IPS-20b (cell line): ENCODE results near the gene ACVR1C.

Source experiments
- H3K27ac ChIP-seq: one replicate; pipeline ENCODE4 v1.5.1; 2013; ENCODE audit warnings: low read length
- H3K27me3 ChIP-seq: 2 replicates; pipeline ENCODE4 v1.6.1; 2013; ENCODE audit warnings: mild to moderate bottlenecking, low read length, inconsistent platforms; ENCODE audit not compliant: insufficient read depth
- H3K36me3 ChIP-seq: 2 replicates; pipeline ENCODE4 v1.6.1; 2013; ENCODE audit warnings: low read depth, mild to moderate bottlenecking, inconsistent platforms, low read length, moderate library complexity; ENCODE audit not compliant: insufficient read depth
- H3K4me1 ChIP-seq: 2 replicates; pipeline ENCODE4 v1.6.1; 2013; ENCODE audit warnings: mild to moderate bottlenecking, control low read depth, inconsistent platforms, low read length, moderate library complexity; ENCODE audit not compliant: insufficient read depth
- H3K4me3 ChIP-seq: 2 replicates; pipeline ENCODE4 v1.5.1; 2013; ENCODE audit warnings: mild to moderate bottlenecking, low read length, inconsistent platforms
- H3K9ac ChIP-seq: 2 replicates; pipeline ENCODE4 v1.6.1; 2013; ENCODE audit warnings: low read depth, mild to moderate bottlenecking, inconsistent platforms, low read length, moderate library complexity
- H3K9me3 ChIP-seq: 2 replicates; pipeline ENCODE4 v1.6.1; 2013; ENCODE audit warnings: mild to moderate bottlenecking, low read depth, low read length, inconsistent platforms; ENCODE audit not compliant: insufficient read depth

Gene ACVR1C

DNA sequence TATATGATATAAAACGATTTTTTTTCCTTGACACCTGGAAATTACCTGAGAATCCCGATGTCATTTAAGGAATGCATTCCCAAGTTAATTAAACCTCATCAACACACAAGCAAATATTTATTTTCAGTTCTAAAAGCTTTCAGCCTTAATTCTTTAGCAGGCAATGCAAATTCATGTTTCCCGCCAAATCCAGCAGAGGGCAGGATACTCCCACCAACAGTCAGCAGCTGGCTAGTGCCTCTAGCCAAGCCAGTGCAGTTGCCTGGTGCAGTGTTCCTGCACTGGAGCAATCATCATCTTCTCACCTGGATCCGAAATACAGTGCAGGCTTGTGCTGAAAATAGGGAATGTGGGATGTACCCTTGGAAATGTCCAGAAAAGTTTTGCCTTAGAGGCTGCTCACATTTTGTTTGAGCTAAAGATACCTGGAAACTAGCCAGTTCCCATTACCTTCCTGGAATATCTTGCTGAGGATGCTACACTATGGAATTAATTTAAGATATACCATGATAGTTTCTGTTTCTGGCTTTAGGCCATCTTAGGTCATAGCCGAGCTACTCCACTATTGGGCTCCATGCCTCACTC, 136.4 kb downstream of the ACVR1C start:
- no peak overlapping the region for H3K27ac ChIP-seq
- no peak overlapping the region for H3K9ac ChIP-seq
- no peaks in the 10 kb centered on the region for H3K9me3 ChIP-seq
- H3K27me3 ChIP-seq, result no peaks in the 10 kb centered on the region
- no peak overlapping the region for H3K4me3 ChIP-seq
- H3K4me1 ChIP-seq, result no peaks in the 10 kb centered on the region
- H3K36me3 ChIP-seq, result no peaks in the 10 kb centered on the region

DNA sequence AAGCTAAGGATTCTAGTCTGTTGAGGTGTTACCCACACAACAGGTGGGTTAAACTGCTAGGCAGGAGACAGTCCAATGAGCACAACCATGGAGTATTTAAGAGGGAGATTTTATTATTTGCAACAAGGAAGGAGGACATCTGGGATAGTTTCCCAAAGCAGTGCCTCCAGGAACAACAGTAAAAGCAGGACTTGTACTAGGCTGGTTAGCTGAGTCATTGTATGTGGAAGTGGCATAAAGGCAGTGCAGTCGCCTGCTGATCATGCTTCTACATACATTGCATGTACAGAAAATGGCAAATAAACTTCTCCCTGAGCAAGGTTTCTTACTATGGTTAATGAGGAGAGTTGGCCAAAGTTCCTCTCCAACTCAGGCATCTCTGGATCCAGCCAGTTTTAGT, 138.7 kb downstream of the ACVR1C start:
- no peak overlapping the region for H3K9ac ChIP-seq
- no peak overlapping the region for H3K27ac ChIP-seq
- no peaks in the 10 kb centered on the region for H3K9me3 ChIP-seq
- no peaks in the 10 kb centered on the region for H3K4me1 ChIP-seq
- no peak overlapping the region for H3K4me3 ChIP-seq
- H3K36me3 ChIP-seq, result no peaks in the 10 kb centered on the region
- H3K27me3 ChIP-seq, result no peaks in the 10 kb centered on the region

DNA sequence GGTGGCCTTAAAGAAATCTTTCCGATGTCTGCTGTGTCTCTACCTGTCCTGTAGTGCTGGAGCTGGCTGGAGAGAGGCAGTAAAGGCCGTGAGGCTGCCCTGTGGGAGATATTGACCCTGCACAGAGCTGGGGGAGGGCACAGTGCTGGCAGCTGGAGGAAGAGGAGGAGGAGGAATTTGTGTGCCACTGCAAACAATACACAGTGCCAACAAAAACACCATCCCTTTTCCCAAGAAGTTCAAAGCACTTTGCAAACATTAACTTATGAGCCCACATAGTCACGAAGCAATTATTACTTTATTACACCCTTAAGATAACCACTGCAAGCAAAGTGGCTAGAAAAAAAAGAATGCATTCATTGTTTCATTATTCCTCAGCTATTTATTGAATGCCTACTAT, 139.8 kb downstream of the ACVR1C start:
- Histone ChIP-seq H3K9ac (no peak overlapping the region), H3K4me1 (no peaks in the 10 kb centered on the region), H3K27me3 (no peaks in the 10 kb centered on the region), H3K9me3 (no peaks in the 10 kb centered on the region), H3K27ac (no peak overlapping the region), H3K36me3 (no peaks in the 10 kb centered on the region), H3K4me3 (no peak overlapping the region)

GRCh38 chr2:157487747-157488146, 140.9 kb downstream of the ACVR1C start:
- no peak overlapping the region for H3K27ac ChIP-seq
- no peaks in the 10 kb centered on the region for H3K27me3 ChIP-seq
- no peak overlapping the region for H3K9ac ChIP-seq
- H3K36me3 ChIP-seq, result no peaks in the 10 kb centered on the region
- no peak overlapping the region for H3K4me3 ChIP-seq
- H3K4me1 ChIP-seq, result no peaks in the 10 kb centered on the region
- no peaks in the 10 kb centered on the region for H3K9me3 ChIP-seq

DNA sequence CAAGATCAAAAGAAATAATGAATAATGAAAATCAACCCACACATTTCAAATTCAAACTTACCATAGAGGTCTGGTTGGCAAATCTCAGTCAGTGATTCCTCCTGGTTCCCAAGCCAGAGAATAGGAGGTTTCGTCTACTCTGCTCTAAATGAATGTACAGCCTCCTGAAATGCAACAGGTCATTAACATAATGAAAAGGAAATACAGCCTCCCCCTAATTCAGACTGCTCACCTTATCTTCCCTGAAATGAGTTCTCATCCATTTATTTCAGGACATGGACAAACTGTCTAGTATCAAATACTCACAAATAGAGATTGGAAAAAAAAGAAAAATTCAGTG, 141.4 kb downstream of the ACVR1C start:
- Histone ChIP-seq H3K27me3 (no peaks in the 10 kb centered on the region), H3K4me1 (no peaks in the 10 kb centered on the region), H3K27ac (no peak overlapping the region), H3K9me3 (no peaks in the 10 kb centered on the region), H3K36me3 (no peaks in the 10 kb centered on the region), H3K9ac (no peak overlapping the region), H3K4me3 (no peak overlapping the region)

GRCh38 chr2:157486596-157487270, 141.9 kb downstream of the ACVR1C start:
- no peak overlapping the region for H3K27ac ChIP-seq
- H3K9ac ChIP-seq, result no peak overlapping the region
- H3K4me1 ChIP-seq, result no peaks in the 10 kb centered on the region
- H3K36me3 ChIP-seq, result no peaks in the 10 kb centered on the region
- H3K9me3 ChIP-seq, result no peaks in the 10 kb centered on the region
- no peak overlapping the region for H3K4me3 ChIP-seq
- H3K27me3 ChIP-seq, result no peaks in the 10 kb centered on the region

- H3K27ac ChIP-seq, result no peak overlapping the region
- no peak overlapping the region for H3K9ac ChIP-seq
- H3K27me3 ChIP-seq, result no peaks in the 10 kb centered on the region
Observed at GRCh38 chr2:157480182-157480961, 148.3 kb downstream of the ACVR1C start.

GRCh38 chr2:157479081-157480027, 149.3 kb downstream of the ACVR1C start:
- Histone ChIP-seq H3K27ac (no peak overlapping the region), H3K27me3 (no peaks in the 10 kb centered on the region), H3K4me3 (no peak overlapping the region), H3K9ac (no peak overlapping the region), H3K4me1 (no peaks in the 10 kb centered on the region), H3K36me3 (no peaks in the 10 kb centered on the region), H3K9me3 (no peaks in the 10 kb centered on the region)

More at GRCh38 chr2:157480182-157480961, 148.3 kb downstream of the ACVR1C start:
- H3K9me3 ChIP-seq, result no peaks in the 10 kb centered on the region
- H3K4me3 ChIP-seq, result no peak overlapping the region
- H3K4me1 ChIP-seq, result no peaks in the 10 kb centered on the region
- H3K36me3 ChIP-seq, result no peaks in the 10 kb centered on the region

DNA sequence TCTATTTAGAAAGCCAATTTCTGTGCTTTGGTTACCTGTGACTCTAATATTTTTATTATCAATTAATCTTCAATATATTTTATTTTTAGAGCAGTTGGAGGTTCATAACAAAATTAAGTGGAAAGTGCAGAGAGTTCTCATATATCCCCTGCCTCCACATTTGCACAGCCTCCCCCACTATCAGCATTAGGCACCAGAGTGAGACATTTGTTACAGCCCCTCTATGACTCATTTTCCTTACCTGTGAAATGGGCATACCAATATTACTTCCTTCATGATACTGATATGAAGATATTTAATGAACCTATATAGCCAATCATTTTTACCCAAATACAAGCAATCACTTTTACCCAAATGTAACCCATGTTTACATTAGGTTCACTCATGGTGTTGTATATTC, 150.7 kb downstream of the ACVR1C start:
- no peaks in the 10 kb centered on the region for H3K36me3 ChIP-seq
- H3K27ac ChIP-seq, result no peak overlapping the region
- H3K4me1 ChIP-seq, result no peaks in the 10 kb centered on the region
- no peak overlapping the region for H3K9ac ChIP-seq
- no peaks in the 10 kb centered on the region for H3K9me3 ChIP-seq
- H3K27me3 ChIP-seq, result no peaks in the 10 kb centered on the region
- H3K4me3 ChIP-seq, result no peak overlapping the region

DNA sequence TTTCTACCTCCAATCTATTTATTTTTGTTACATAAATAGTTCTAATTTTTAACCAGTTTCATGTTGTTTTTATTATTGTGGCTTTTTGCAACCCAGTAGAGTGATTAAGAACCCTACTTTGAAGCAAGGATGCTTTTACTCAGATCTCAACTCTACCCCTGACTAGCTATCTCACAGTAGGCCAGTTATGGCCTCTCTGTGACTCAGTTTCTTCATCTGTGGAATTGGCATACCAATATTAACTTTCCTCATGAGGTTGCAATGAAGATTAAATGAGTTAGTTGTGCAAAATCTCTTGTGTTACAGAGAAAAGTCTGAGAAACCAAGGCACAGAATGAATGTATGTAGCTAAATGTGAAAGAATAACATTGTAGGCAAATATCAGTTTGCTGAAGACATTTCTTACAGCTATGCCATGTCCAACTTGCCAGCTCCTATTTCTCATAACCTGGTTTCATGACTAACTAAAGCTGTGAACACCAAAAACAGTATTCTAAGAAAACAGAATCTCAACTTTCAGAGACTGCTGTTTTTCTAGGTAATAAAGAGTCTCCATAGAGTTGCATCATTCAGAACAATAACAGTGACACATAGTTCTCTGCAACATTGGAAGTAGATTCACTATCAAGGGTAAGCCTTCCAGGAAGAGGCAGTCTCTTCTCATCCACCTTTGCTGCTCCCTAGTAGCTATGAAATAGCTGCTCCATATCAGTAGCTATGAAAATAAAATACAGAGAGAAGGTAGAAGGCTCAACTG, 151.5 kb downstream of the ACVR1C start:
- H3K9ac ChIP-seq, result no peak overlapping the region
- H3K27ac ChIP-seq, result no peak overlapping the region
- no peak overlapping the region for H3K4me3 ChIP-seq
- H3K9me3 ChIP-seq, result no peaks in the 10 kb centered on the region
- no peaks in the 10 kb centered on the region for H3K36me3 ChIP-seq
- H3K27me3 ChIP-seq, result no peaks in the 10 kb centered on the region
- no peaks in the 10 kb centered on the region for H3K4me1 ChIP-seq
